Measurements from ENCODE around the gene DYNC1I1. TPM values are rescaled to one million over a fixed set of nuclear protein-coding genes. Genes with fewer than 3 reads are reported as not detected.

Gene DYNC1I1
- total RNA-seq, 1 experiment from 2014 or later = 2.2 TPM

GRCh38 chr7:96004578-96004977, 232.2 kb downstream of the DYNC1I1 start:
- no peaks in the 10 kb centered on the region for H3K36me3 ChIP-seq
- DNase-seq = no peak

GRCh38 chr7:96005271-96005670, 232.9 kb downstream of the DYNC1I1 start:
- no peaks in the 10 kb centered on the region for H3K36me3 ChIP-seq
- no peak for DNase-seq
- no peak overlapping the region for H3K4me3 ChIP-seq
- H3K27me3 ChIP-seq = no peaks in the 10 kb centered on the region
- H3K9me3 ChIP-seq = no peaks in the 10 kb centered on the region

More at GRCh38 chr7:96004578-96004977, 232.2 kb downstream of the DYNC1I1 start:
- no peak overlapping the region for H3K4me3 ChIP-seq
- H3K27me3 ChIP-seq = no peaks in the 10 kb centered on the region
- no peaks in the 10 kb centered on the region for H3K9me3 ChIP-seq

- H3K9me3 ChIP-seq = no peaks in the 10 kb centered on the region
- H3K27me3 ChIP-seq = no peaks in the 10 kb centered on the region
Measured at GRCh38 chr7:96009148-96009547, 236.8 kb downstream of the DYNC1I1 start.

GRCh38 chr7:96013836-96014235, 241.5 kb downstream of the DYNC1I1 start:
- Histone ChIP-seq H3K4me3 (no peak overlapping the region), H3K36me3 (no peaks in the 10 kb centered on the region), H3K27me3 (no peaks in the 10 kb centered on the region), H3K9me3 (no peaks in the 10 kb centered on the region)
- DNase-seq = no peak

More at GRCh38 chr7:96009148-96009547, 236.8 kb downstream of the DYNC1I1 start:
- DNase-seq = no peak
- H3K4me3 ChIP-seq = no peak overlapping the region
- H3K36me3 ChIP-seq = no peaks in the 10 kb centered on the region

GRCh38 chr7:96014617-96015016, 242.3 kb downstream of the DYNC1I1 start:
- Histone ChIP-seq H3K36me3 (no peaks in the 10 kb centered on the region), H3K9me3 (no peaks in the 10 kb centered on the region), H3K4me3 (no peak overlapping the region), H3K27me3 (no peaks in the 10 kb centered on the region)
- DNase-seq = no peak

GRCh38 chr7:96016056-96016586, 243.8 kb downstream of the DYNC1I1 start:
- DNase-seq = no peak
- Histone ChIP-seq H3K9me3 (no peaks in the 10 kb centered on the region), H3K4me3 (no peak overlapping the region), H3K27me3 (no peaks in the 10 kb centered on the region), H3K36me3 (no peaks in the 10 kb centered on the region)

GRCh38 chr7:96016735-96017134, 244.4 kb downstream of the DYNC1I1 start:
- Histone ChIP-seq H3K36me3 (no peaks in the 10 kb centered on the region), H3K4me3 (no peak overlapping the region), H3K27me3 (no peaks in the 10 kb centered on the region), H3K9me3 (no peaks in the 10 kb centered on the region)
- no peak for DNase-seq

GRCh38 chr7:96017877-96018276, 245.5 kb downstream of the DYNC1I1 start:
- DNase-seq = no peak
- Histone ChIP-seq H3K4me3 (no peak overlapping the region), H3K9me3 (no peaks in the 10 kb centered on the region), H3K27me3 (no peaks in the 10 kb centered on the region), H3K36me3 (no peaks in the 10 kb centered on the region)

- H3K27me3 ChIP-seq = no peaks in the 10 kb centered on the region
- no peak overlapping the region for H3K4me3 ChIP-seq
- H3K9me3 ChIP-seq = no peaks in the 10 kb centered on the region
- DNase-seq = no peak
- no peaks in the 10 kb centered on the region for H3K36me3 ChIP-seq
Measured at GRCh38 chr7:96021568-96021967, 249.2 kb downstream of the DYNC1I1 start.

GRCh38 chr7:96023387-96023786, 251.0 kb downstream of the DYNC1I1 start:
- no peaks in the 10 kb centered on the region for H3K27me3 ChIP-seq
- no peaks in the 10 kb centered on the region for H3K9me3 ChIP-seq
- peak; percentile 9 for DNase-seq
- no peaks in the 10 kb centered on the region for H3K36me3 ChIP-seq
- no peak overlapping the region for H3K4me3 ChIP-seq

GRCh38 chr7:96026010-96026409, 253.7 kb downstream of the DYNC1I1 start:
- no peak for DNase-seq
- no peaks in the 10 kb centered on the region for H3K36me3 ChIP-seq
- H3K4me3 ChIP-seq = no peak overlapping the region
- no peaks in the 10 kb centered on the region for H3K27me3 ChIP-seq
- H3K9me3 ChIP-seq = no peaks in the 10 kb centered on the region

- Histone ChIP-seq H3K36me3 (no peaks in the 10 kb centered on the region), H3K27me3 (no peaks in the 10 kb centered on the region), H3K9me3 (no peaks in the 10 kb centered on the region), H3K4me3 (no peak overlapping the region)
- no peak for DNase-seq
Measured at GRCh38 chr7:96026611-96027010, 254.3 kb downstream of the DYNC1I1 start.

GRCh38 chr7:96028729-96029128, 256.4 kb downstream of the DYNC1I1 start:
- DNase-seq = no peak
- H3K9me3 ChIP-seq = no peaks in the 10 kb centered on the region
- H3K27me3 ChIP-seq = no peaks in the 10 kb centered on the region
- H3K36me3 ChIP-seq = no peaks in the 10 kb centered on the region
- H3K4me3 ChIP-seq = no peak overlapping the region

GRCh38 chr7:96033009-96033598, 260.8 kb downstream of the DYNC1I1 start:
- no peak for DNase-seq
- no peaks in the 10 kb centered on the region for H3K36me3 ChIP-seq
- no peaks in the 10 kb centered on the region for H3K9me3 ChIP-seq
- H3K4me3 ChIP-seq = no peak overlapping the region
- H3K27me3 ChIP-seq = no peaks in the 10 kb centered on the region

- H3K27me3 ChIP-seq = no peaks in the 10 kb centered on the region
- H3K36me3 ChIP-seq = no peaks in the 10 kb centered on the region
- no peak for DNase-seq
- H3K9me3 ChIP-seq = no peaks in the 10 kb centered on the region
- no peak overlapping the region for H3K4me3 ChIP-seq
Measured at GRCh38 chr7:96034940-96035727, 262.8 kb downstream of the DYNC1I1 start.

GRCh38 chr7:96040250-96040772, 268.0 kb downstream of the DYNC1I1 start:
- Histone ChIP-seq H3K4me3 (no peak overlapping the region), H3K27me3 (no peaks in the 10 kb centered on the region), H3K9me3 (no peaks in the 10 kb centered on the region), H3K36me3 (no peaks in the 10 kb centered on the region)
- DNase-seq = no peak

- H3K36me3 ChIP-seq = no peaks in the 10 kb centered on the region
- no peaks in the 10 kb centered on the region for H3K27me3 ChIP-seq
- H3K4me3 ChIP-seq = no peak overlapping the region
- DNase-seq = no peak
- no peaks in the 10 kb centered on the region for H3K9me3 ChIP-seq
Measured at GRCh38 chr7:96041171-96041570, 268.8 kb downstream of the DYNC1I1 start.

All from MG63 (cell line).